Vagina (tissue), 2 donors: ENCODE data around the gene EFHD1. TPM values are rescaled to one million over a fixed set of nuclear protein-coding genes. Genes with fewer than 3 reads are reported as not detected.
"Not testable (repeated sequence)": the region's sequence is repeated elsewhere in the genome, so short reads cannot be mapped to it uniquely, and the experiment has no call there.

Experiments
- DNase-seq, 2 donors: peaks; one replicate each; pipeline ENCODE4 v3.0.0-alpha.2; 2017; ENCODE audit errors: extremely low spot score in 2 of 2
- H3K27ac ChIP-seq: fragments of 200-600 bp; sonication (generic); one replicate; pipeline ENCODE4 v1.5.1; 2019
- H3K27me3 ChIP-seq: fragments of 200-600 bp; sonication (generic); one replicate; pipeline ENCODE4 v1.5.1; 2019
- H3K36me3 ChIP-seq, 2 donors: fragments of 200-600 bp; sonication (generic); one replicate each; pipeline ENCODE4 v1.5.1; 2017 to 2019
- H3K4me1 ChIP-seq: fragments of 200-600 bp; sonication (generic); one replicate; pipeline ENCODE4 v1.5.1; 2019
- H3K4me3 ChIP-seq, 2 donors: fragments of 200-600 bp; sonication (generic); 1 replicate in 1 of 2; 2 replicates in 1 of 2; pipeline ENCODE4 v1.5.1; 2016 to 2019
- H3K9me3 ChIP-seq: fragments of 200-600 bp; sonication (generic); one replicate; pipeline ENCODE4 v1.5.1; 2019
- CTCF ChIP-seq, 3 experiments: fragments of 450-650 bp in 2 of 3; fragments of 200-600 bp in 1 of 3; sonication (generic) in 1 of 3; IDR thresholded peaks; one replicate each; pipeline ENCODE4 v1.5.1; 2017 to 2019; ENCODE audit warnings: antibody characterized with exemption in 3 of 3, mild to moderate bottlenecking in 2 of 3, moderate library complexity in 2 of 3
- POLR2A ChIP-seq, 2 donors: fragments of 450-650 bp; IDR thresholded peaks; one replicate each; pipeline ENCODE4 v1.6.1; 2017; ENCODE audit warnings: antibody characterized with exemption in 2 of 2, mild to moderate bottlenecking in 2 of 2, moderate library complexity in 2 of 2
- POLR2AphosphoS5 ChIP-seq, 2 donors: sonication (generic); formaldehyde crosslinking; IDR thresholded peaks; one replicate each; pipeline ENCODE4 v1.9.0; 2017; ENCODE audit warnings: antibody characterized with exemption in 2 of 2, mild to moderate bottlenecking in 2 of 2, low read depth in 1 of 2; ENCODE audit not compliant: insufficient read depth in 1 of 2
- intact Hi-C: fragments of 100-400 bp; cut with DNase I; formaldehyde crosslinking; loops from one replicate; pipeline ENCODE4 v1.15.1; 2023
- total RNA-seq: library from RNA; depleted of rRNA; stranded (reverse); fragments of >200 nt; gene quantifications from one replicate; pipeline ENCODE4 v1.2.3, GENCODE V29; 2016

EFHD1 gene
- total RNA-seq, 1 donor from 2014 or later, result 22.6 TPM

DNA sequence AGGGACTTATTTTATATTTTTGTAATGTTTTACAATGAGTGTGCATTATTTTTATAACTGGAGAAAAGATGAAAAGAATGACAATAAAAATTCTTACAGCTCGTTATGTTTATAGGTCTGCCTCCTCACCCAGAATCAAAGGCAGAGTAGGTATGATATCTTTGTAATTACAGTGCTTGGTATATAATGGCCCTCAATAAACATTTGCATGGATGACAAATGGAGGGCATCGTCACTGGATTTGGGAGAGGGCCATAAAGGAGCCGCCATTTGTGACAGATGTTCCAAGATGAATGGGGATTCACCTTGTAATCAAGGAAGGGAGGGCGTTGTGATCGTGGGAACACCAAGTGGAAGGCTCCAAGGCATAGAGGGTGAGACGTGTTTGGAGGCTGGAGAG is 41.1 kb downstream of the EFHD1 start:
- Histone ChIP-seq H3K4me3 (no peak overlapping the region), H3K36me3 (peaks cover 0 to 7% of the 10 kb centered on the region in 2 donors), H3K27ac (no peak overlapping the region), H3K27me3 (no peaks in the 10 kb centered on the region), H3K4me1 (no peaks in the 10 kb centered on the region), H3K9me3 (no peaks in the 10 kb centered on the region)
- DNase-seq, result no peak
- TF ChIP-seq CTCF (IDR thresholded peaks at IDR 0.05) (no peak), POLR2A (IDR thresholded peaks at IDR 0.05) (no peak), POLR2AphosphoS5 (IDR thresholded peaks at IDR 0.05; ENCODE audit: insufficient read depth in 1 of 2, low read depth in 1 of 2) (no peak)
- intact Hi-C loops, result no loop called here

DNA sequence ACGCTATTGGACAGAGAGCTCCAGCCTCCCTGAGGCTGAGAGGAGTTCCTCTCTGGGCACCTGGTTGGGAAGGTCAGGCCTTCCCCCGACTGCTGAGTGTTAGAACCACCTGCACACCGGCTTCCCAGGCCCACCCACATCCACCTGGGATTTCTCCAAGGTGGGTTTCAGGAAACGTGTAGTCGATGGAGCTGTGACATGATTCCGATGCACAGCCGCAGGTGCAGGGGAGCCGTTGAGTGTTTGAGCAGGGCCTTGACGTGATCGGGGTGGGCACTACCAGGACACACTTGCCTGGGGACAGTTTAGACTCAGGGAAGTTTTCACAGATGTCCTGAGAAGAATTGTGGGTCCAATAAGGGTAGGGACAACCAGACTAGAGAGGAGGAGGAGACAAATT is 42.0 kb downstream of the EFHD1 start:
- no peak for DNase-seq
- no peaks in the 10 kb centered on the region for H3K4me1 ChIP-seq
- no peak overlapping the region for H3K4me3 ChIP-seq
- intact Hi-C loops, result no loop called here
- peaks cover 0 to 7% of the 10 kb centered on the region in 2 donors for H3K36me3 ChIP-seq
- H3K27ac ChIP-seq, result no peak overlapping the region
- H3K9me3 ChIP-seq, result no peaks in the 10 kb centered on the region
- TF ChIP-seq POLR2A (IDR thresholded peaks at IDR 0.05) (no peak), POLR2AphosphoS5 (IDR thresholded peaks at IDR 0.05; ENCODE audit: insufficient read depth in 1 of 2, low read depth in 1 of 2) (no peak), CTCF (IDR thresholded peaks at IDR 0.05) (no peak)
- no peaks in the 10 kb centered on the region for H3K27me3 ChIP-seq

GRCh38 chr2:232680006-232680405 is 46.6 kb downstream of the EFHD1 start:
- TF ChIP-seq CTCF (IDR thresholded peaks at IDR 0.05), result no peak
- no peaks in the 10 kb centered on the region for H3K4me1 ChIP-seq
- H3K9me3 ChIP-seq, result no peaks in the 10 kb centered on the region
- DNase-seq, result no peak
- intact Hi-C loops, result no loop called here
- H3K36me3 ChIP-seq, result peaks cover 0 to 6% of the 10 kb centered on the region in 2 donors
- no peaks in the 10 kb centered on the region for H3K27me3 ChIP-seq
- no peak overlapping the region for H3K27ac ChIP-seq
- H3K4me3 ChIP-seq, result no peak overlapping the region

GRCh38 chr2:232681527-232681926 is 48.1 kb downstream of the EFHD1 start:
- H3K4me3 ChIP-seq, result no peak overlapping the region
- H3K27ac ChIP-seq, result no peak overlapping the region
- intact Hi-C loops, result no loop called here
- H3K27me3 ChIP-seq, result no peaks in the 10 kb centered on the region
- DNase-seq, result no peak
- no peaks in the 10 kb centered on the region for H3K9me3 ChIP-seq
- no peaks in the 10 kb centered on the region for H3K36me3 ChIP-seq
- no peak for TF ChIP-seq POLR2A (IDR thresholded peaks at IDR 0.05)
- TF ChIP-seq POLR2AphosphoS5 (IDR thresholded peaks at IDR 0.05; ENCODE audit: insufficient read depth in 1 of 2, low read depth in 1 of 2), result no peak
- TF ChIP-seq CTCF (IDR thresholded peaks at IDR 0.05), result no peak
- H3K4me1 ChIP-seq, result no peaks in the 10 kb centered on the region

DNA sequence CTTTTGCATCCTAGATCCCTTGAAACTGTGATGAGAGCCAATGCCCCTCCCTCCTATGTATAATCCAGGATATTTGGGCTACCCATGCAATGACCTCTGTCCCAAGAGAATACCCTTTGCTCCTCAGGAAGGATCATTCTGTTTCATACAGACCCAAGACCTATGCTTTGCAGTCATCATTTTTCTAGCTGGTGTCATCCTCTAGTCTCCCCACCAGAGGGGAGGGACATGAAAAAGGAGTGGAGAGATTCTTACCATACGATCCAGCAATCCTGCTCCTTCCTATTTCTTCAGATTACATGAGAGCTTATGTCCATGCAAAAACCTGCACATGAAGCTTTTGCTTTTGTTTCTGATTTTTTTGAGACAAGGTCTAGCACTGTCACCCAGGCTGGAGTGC is 50.0 kb downstream of the EFHD1 start:
- H3K27me3 ChIP-seq, result no peaks in the 10 kb centered on the region
- no peaks in the 10 kb centered on the region for H3K9me3 ChIP-seq
- TF ChIP-seq CTCF (IDR thresholded peaks at IDR 0.05) (no peak), POLR2A (IDR thresholded peaks at IDR 0.05) (no peak), POLR2AphosphoS5 (IDR thresholded peaks at IDR 0.05; ENCODE audit: insufficient read depth in 1 of 2, low read depth in 1 of 2) (no peak)
- H3K27ac ChIP-seq, result no peak overlapping the region
- intact Hi-C loops, result no loop called here
- DNase-seq, result no peak
- H3K4me1 ChIP-seq, result no peaks in the 10 kb centered on the region
- H3K36me3 ChIP-seq, result no peaks in the 10 kb centered on the region
- H3K4me3 ChIP-seq, result no peak overlapping the region

DNA sequence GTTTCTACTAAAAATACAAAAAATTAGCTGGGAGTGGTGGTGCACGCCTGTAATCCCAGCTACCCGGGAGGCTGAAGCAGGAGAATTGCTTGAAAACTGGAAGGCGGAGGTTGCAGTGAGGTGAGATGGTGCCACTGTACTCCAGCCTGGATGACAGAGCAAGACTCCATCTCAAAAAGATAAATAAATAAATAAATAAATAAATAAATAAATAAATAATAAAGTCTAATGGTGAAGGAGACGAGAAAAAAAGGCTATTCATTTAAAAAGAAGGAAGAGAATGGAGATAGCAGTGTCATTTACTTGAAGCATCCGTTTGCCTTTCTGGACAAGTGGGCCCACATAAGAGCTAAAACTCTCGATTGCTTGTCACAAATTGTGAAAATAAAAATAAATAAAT is 52.0 kb downstream of the EFHD1 start:
- H3K4me3 ChIP-seq, H3K4me1 ChIP-seq, intact Hi-C loops, DNase-seq, H3K36me3 ChIP-seq, H3K27ac ChIP-seq, H3K9me3 ChIP-seq, H3K27me3 ChIP-seq: not testable (repeated sequence)
